OCI-LY7 (cell line): ENCODE measurements around the gene SMIM22. TPM values are rescaled to one million over a fixed set of nuclear protein-coding genes. Genes with fewer than 3 reads are reported as not detected.

Experiments
- BruUV-seq: library from RNA; stranded (reverse); fragments of 400-500 nt; replicated peaks from 2 replicates; lab custom pipeline; 2021; lab: Mats Ljungman, UMichigan
- CTCF ChIA-PET: fragments of 300-600 bp; sonication (Branson Sonifier 250); formaldehyde crosslinking; loops from one replicate; lab custom pipeline; 2022; ENCODE audit warnings: antibody characterized with exemption; ENCODE audit not compliant: unreplicated experiment; lab: Charles Lee
- POLR2A ChIA-PET: fragments of 300-600 bp; sonication (Branson Sonifier 250); formaldehyde crosslinking; loops from one replicate; lab custom pipeline; 2022; ENCODE audit warnings: antibody characterized with exemption; lab: Charles Lee
- DNase-seq: peaks from one replicate; pipeline ENCODE4 v3.0.0-alpha.2; 2015; ENCODE audit warnings: low spot score
- H2AFZ ChIP-seq: fragments of 200-600 bp; sonication (generic), shearing (Covaris generic); 2 replicates; pipeline ENCODE4 v1.6.1; 2014; ENCODE audit warnings: mild to moderate bottlenecking, antibody characterized with exemption, low read length, moderate library complexity
- H3K27ac ChIP-seq: fragments of 200-600 bp; sonication (generic); 2 replicates; pipeline ENCODE4 v1.5.1; 2014; ENCODE audit warnings: mixed run types, low read depth, mild to moderate bottlenecking, moderate library complexity, low read length, inconsistent platforms; ENCODE audit not compliant: poor library complexity, severe bottlenecking
- H3K36me3 ChIP-seq: fragments of 200-600 bp; sonication (generic); 2 replicates; pipeline ENCODE4 v1.6.1; 2014; ENCODE audit warnings: mild to moderate bottlenecking, antibody characterized with exemption, low read length, moderate library complexity, mixed read lengths; ENCODE audit not compliant: insufficient read depth
- H3K4me1 ChIP-seq: fragments of 200-600 bp; sonication (generic); 2 replicates; pipeline ENCODE4 v1.5.1; 2014; ENCODE audit warnings: mild to moderate bottlenecking, low read length; ENCODE audit not compliant: insufficient read depth, poor library complexity, severe bottlenecking
- H3K4me2 ChIP-seq: fragments of 200-600 bp; sonication (generic); 2 replicates; pipeline ENCODE4 v1.6.1; 2014; ENCODE audit warnings: mild to moderate bottlenecking, low read length
- H3K4me3 ChIP-seq: fragments of 200-600 bp; sonication (generic); 2 replicates; pipeline ENCODE4 v1.5.1; 2014; ENCODE audit warnings: mild to moderate bottlenecking, low read depth, low read length; ENCODE audit not compliant: poor library complexity, severe bottlenecking
- H3K79me2 ChIP-seq: fragments of 200-600 bp; sonication (generic); 2 replicates; pipeline ENCODE4 v1.6.1; 2016; ENCODE audit warnings: low read depth, mild to moderate bottlenecking, low read length, moderate library complexity, mixed read lengths; ENCODE audit not compliant: insufficient read depth
- H3K9me2 ChIP-seq: fragments of 200-600 bp; sonication (generic); 2 replicates; pipeline ENCODE4 v1.6.1; 2016; ENCODE audit warnings: mild to moderate bottlenecking, low read length, mixed read lengths; ENCODE audit not compliant: insufficient read depth
- H3K9me3 ChIP-seq: fragments of 200-600 bp; sonication (generic); 2 replicates; pipeline ENCODE4 v1.6.1; 2014; ENCODE audit warnings: mild to moderate bottlenecking, mixed run types, low read length, mixed read lengths
- H4K20me1 ChIP-seq: fragments of 200-600 bp; sonication (generic); 2 replicates; pipeline ENCODE4 v1.6.1; 2014; ENCODE audit warnings: mild to moderate bottlenecking, antibody characterized with exemption, low read length, moderate library complexity, mixed read lengths; ENCODE audit not compliant: insufficient read depth
- EZH2phosphoT487 ChIP-seq: fragments of 200-600 bp; sonication (generic); IDR thresholded peaks from 2 replicates; pipeline ENCODE4 v1.6.1; 2018; ENCODE audit warnings: low read depth, borderline replicate concordance, mild to moderate bottlenecking, mixed run types, antibody characterized with exemption, low read length, moderate library complexity, mixed read lengths
- intact Hi-C: fragments of 100-400 bp; cut with micrococcal nuclease; formaldehyde crosslinking; loops from one replicate; pipeline ENCODE4 v1.10.0; 2022; ENCODE audit not compliant: unreplicated experiment
- total RNA-seq, 2 experiments: library from RNA; depleted of rRNA in 1 of 2; stranded (reverse); fragments of >200 nt in 1 of 2; shearing (Covaris generic) in 1 of 2; gene quantifications; 2 replicates each; pipeline ENCODE4 v1.2.3, GENCODE V29; 2014 to 2022
- TF ChIP-seq, protein P1 (sequence below): fragments of 200-600 bp; sonication (generic); conservative IDR thresholded peaks from 2 replicates; pipeline ENCODE4 v1.5.1; 2014; ENCODE audit warnings: mild to moderate bottlenecking, antibody characterized with exemption, low read length, moderate library complexity, mixed read lengths

Gene SMIM22
- total RNA-seq, 2 experiments from 2014 or later: not detected

DNA sequence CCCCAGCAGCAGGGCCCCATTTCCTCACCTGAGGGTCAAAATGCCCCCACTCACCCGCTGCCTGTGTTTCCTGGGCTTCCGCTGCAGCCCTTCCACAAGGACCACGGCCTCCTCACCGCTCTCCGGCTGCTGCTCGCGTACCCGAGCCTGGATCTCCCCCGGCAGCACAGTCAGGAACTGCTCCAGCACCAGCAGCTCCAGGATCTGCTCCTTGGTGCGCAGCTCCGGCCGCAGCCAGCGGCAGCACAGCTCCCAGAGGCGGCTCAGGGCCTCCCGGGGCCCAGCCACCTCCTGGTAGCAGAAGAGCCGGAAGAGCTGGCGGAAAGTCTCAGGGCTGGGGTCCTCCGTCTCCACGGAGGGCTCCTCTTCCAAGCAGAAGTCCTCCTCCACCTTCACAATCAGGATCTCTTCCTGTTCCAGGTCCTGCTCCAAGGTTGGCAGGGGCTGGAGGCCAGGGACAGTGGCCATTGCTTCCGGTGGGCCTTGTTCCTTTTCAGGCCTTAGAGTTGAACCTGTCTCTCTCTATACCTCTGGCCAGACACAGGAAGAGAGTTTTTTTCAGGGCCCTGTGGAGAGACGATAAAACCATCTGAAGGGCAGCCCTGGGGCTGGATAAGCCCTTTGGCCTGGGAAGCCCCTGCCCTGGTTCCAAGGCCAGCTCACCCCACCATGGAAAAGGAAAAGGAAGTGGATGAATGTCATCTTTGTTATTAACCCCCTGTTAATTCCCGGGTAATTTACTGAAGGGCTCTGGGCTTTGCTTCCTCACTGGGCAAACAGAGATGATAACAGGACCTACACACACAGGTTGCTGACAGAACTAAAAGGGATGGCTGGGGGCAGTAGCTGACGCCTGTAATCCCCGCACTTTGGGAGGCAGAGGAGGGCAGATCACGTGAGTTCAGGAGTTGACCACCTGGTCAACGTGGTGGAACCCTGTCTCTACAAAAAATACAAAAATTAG, 29.4 kb upstream of the SMIM22 start:
- intact Hi-C loops: loop anchor here (10.0 kb wide), 1 partner anchor 151 kb away; the partner anchor contains the start of gene UBALD1
- Histone ChIP-seq H3K4me1 (peaks cover 30% of the 10 kb centered on the region), H3K27ac (peak overlapping the region; percentile 21), H3K36me3 (peaks cover 35% of the 10 kb centered on the region), H2AFZ (no peak overlapping the region; the same call in 1 of the 2 replicates), H3K79me2 (peaks cover 12% of the 10 kb centered on the region; the same call in 1 of the 2 replicates), H3K4me2 (peak overlapping the region; percentile 96), H4K20me1 (no peaks in the 10 kb centered on the region), H3K9me3 (no peaks in the 10 kb centered on the region), H3K9me2 (no peaks in the 10 kb centered on the region), H3K4me3 (peak overlapping the region; percentile 87)
- DNase-seq: no peak
- POLR2A ChIA-PET: interaction anchor here (0.5 kb wide), 1 partner anchor 305 kb away, joined by 4 read pairs; no protein-coding TSS in a partner anchor
- no peak for TF ChIP-seq EZH2phosphoT487
- TF ChIP-seq, protein P1, sequence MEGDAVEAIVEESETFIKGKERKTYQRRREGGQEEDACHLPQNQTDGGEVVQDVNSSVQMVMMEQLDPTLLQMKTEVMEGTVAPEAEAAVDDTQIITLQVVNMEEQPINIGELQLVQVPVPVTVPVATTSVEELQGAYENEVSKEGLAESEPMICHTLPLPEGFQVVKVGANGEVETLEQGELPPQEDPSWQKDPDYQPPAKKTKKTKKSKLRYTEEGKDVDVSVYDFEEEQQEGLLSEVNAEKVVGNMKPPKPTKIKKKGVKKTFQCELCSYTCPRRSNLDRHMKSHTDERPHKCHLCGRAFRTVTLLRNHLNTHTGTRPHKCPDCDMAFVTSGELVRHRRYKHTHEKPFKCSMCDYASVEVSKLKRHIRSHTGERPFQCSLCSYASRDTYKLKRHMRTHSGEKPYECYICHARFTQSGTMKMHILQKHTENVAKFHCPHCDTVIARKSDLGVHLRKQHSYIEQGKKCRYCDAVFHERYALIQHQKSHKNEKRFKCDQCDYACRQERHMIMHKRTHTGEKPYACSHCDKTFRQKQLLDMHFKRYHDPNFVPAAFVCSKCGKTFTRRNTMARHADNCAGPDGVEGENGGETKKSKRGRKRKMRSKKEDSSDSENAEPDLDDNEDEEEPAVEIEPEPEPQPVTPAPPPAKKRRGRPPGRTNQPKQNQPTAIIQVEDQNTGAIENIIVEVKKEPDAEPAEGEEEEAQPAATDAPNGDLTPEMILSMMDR: no peak
- BruUV-seq: no TSS peak
- CTCF ChIA-PET: no interaction called here

DNA sequence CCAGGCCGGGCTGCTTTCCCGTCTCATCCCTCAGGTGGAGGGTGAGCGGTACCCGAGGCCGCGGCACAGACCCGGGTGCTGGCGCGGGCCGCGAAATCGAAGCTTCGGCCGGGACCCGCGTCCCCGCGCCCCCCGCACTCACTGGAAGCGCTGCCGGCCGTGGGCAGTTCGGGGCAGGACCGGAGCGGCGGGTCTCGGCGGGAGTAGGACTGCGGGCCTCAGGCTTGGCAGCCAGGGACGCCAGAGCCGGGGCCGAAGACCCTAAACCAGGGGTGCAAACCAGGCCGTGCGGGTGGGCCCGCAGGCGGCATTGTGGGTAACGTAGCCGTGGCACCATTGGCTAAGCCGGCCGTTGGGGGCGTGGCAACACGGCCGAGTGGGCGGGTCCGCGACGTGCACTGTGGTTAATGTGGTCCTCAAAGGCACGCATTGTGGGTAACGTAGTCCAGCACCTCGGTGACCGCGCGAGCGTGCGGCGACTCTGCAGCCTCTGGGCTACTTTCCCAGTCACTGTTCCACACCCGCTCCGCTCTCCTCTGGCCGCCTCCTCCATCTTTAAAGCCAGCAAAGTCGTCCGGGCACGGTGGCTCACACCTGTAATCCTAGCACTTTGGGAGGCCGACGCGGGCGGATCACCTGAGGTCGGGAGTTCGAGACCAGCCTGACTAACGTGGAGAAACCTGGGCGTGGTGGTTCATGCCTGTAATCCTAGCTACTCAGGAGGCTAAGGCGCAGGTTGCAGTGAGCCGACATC, 28.1 kb upstream of the SMIM22 start, which contains the start of gene ZNF500:
Gene ZNF500, minus strand, starts transcription at position 288 of the 754 bp plus-strand sequence. CDS start 1,184 bp downstream, outside the sequence.
- Histone ChIP-seq H3K4me1 (peaks cover 30% of the 10 kb centered on the region), H3K27ac (peak within 1 kb of the TSS; percentile 68), H3K9me3 (no peaks in the 10 kb centered on the region), H3K4me2 (peak within 1 kb of the TSS; percentile 96), H3K36me3 (peaks cover 26% of the 10 kb centered on the region), H4K20me1 (no peaks in the 10 kb centered on the region), H2AFZ (peak within 1 kb of the TSS; percentile 98), H3K79me2 (peaks cover 12% of the 10 kb centered on the region; the same call in 1 of the 2 replicates), H3K4me3 (peak within 1 kb of the TSS; percentile 87), H3K9me2 (no peaks in the 10 kb centered on the region)
- intact Hi-C loops: loop anchor here (10.0 kb wide), 1 partner anchor 152 kb away; the partner anchor contains the start of gene UBALD1
- BruUV-seq: no TSS peak
- TF ChIP-seq, protein P1: no peak
- no peak for TF ChIP-seq EZH2phosphoT487
- ChIA-PET POLR2A (interaction anchor here (3.1 kb wide), 1 partner anchor 32 kb away, joined by 23 read pairs; the partner anchor contains the start of genes ANKS3 and DNAAF8), CTCF (no interaction called here)
- DNase-seq: peak; percentile 96
